Measurements from ENCODE around the gene MADCAM1.
"Not testable (repeated sequence)": the region's sequence is repeated elsewhere in the genome, so short reads cannot be mapped to it uniquely, and the experiment has no call there.

Gene MADCAM1

DNA sequence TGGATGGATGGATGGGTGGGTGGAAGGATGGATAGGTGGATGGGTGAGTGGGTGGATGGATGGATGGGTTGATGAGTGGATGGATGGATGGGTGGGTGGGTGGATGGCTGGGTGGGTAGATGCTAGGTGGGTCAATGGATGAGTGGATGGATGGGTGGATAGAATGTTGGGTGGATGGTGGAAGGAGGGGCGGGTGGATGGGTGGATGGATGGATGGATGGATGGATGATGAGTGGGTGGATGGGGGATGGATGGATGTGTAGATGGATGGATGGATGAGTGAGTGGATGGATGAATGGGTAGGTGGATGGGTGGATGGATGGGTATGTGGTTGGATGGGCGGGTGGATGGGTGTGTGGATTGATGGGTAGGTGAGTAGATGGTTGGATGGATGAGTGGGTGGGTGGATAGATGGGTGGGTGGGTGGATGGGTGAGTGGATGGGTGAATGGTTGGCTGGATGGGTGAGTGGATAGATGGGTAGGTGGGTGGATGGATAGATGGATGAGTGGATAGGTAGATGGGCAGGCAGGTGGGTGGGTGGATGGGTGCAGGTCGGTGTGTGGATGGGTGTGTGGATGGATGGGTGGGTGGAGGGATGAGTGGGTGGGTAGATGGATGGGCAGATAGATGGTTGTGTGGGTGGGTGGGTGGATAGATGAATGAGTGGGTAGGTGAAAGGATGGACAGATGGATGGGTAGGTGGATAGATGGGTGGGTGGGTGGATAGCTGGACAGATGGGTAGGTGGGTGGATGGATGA lies 31.1 kb upstream of the MADCAM1 start:
- no peak for DNase-seq (ENCODE audit: low spot score)

DNA sequence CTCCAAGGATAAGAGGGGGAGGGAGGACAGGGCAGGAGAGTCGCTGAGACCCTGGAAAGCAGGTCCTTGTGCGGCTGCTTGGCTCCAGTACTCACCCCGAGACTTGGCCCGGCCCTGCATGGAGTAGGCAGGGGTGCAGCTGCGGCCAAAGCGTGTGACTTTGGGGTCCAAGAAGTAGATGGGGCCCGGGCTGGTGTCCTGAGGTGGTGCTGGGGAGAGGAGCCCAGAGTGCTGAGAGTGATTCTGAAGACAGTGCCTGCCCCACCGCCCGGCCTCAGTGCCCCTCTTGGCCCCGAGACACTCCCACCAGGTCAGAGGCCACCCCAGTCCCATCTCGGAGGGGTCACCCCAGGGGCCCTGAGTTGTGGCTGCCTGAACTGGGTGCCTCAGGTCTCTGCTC lies 28.7 kb upstream of the MADCAM1 start:
- no peak for DNase-seq (ENCODE audit: low spot score)

DNA sequence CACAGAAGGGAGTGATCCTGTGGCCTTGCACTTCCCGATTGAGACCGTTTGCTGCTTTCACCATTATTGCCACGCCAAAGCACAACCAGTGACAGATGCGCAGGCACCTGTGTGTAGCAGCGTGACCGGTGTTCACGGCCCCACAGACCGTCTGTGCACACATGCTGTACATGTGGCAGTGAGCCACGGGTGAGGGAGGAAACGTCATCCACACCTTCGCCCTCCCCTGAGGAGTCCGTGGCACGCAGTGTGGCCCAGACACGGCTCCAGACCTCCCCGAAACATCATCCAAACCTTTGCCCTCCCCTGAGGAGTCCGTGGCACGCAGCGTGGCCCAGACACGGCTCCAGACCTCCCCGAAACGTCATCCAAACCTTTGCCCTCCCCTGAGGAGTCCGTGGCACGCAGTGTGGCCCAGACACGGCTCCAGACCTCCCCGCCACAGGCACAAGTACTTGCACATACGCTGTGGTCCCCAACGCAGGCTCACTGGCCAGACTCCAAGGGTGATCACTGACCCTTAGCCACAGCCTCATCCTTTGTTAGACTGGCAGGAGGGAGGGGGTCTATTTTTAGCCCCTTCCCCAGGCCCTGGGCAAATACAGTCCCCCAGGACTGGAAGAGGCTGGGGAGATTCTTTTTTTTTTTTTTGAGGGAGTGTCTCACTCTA lies 27.6 kb upstream of the MADCAM1 start:
- no peak for DNase-seq (ENCODE audit: low spot score)

DNA sequence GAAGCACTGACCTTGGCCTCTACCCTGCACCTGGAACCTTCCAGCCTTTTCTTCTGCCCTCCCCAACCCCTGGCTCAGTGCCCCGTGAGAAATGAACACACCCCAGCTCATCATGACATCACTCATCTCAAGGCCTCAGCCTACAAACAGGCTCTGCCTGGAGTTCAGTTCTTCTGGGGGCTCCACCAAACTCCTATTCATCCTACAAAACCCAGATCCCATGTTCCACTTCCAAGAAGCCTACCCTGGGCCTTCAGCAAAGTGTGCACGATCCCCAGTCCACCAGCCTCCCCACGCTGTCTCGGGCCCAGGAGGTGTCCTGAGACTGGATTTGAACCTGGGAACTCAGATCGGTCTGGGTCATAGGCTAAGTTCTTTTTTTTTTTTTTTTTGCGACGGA lies 26.5 kb upstream of the MADCAM1 start:
- DNase-seq (ENCODE audit: low spot score), result no peak

DNA sequence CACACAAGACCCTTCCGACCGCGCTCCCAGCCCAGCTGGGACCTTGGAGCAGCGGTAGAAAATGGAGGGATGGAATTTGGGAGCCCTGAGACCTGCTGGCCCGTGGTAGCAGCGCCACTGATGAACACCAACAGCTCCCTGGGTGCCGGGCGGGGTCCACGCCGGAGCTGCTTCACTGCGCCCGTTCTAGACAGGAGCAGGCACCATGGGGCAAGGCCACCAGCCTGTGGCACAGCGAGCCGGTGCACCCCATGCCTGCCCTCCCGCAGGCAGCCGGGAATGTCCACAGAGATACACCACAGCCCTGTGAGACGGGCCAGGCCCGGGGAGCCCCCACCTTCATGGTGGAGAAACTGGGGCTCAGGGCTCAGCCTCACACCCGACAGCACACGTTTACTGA lies 25.6 kb upstream of the MADCAM1 start:
- DNase-seq (ENCODE audit: low spot score), result no peak

DNA sequence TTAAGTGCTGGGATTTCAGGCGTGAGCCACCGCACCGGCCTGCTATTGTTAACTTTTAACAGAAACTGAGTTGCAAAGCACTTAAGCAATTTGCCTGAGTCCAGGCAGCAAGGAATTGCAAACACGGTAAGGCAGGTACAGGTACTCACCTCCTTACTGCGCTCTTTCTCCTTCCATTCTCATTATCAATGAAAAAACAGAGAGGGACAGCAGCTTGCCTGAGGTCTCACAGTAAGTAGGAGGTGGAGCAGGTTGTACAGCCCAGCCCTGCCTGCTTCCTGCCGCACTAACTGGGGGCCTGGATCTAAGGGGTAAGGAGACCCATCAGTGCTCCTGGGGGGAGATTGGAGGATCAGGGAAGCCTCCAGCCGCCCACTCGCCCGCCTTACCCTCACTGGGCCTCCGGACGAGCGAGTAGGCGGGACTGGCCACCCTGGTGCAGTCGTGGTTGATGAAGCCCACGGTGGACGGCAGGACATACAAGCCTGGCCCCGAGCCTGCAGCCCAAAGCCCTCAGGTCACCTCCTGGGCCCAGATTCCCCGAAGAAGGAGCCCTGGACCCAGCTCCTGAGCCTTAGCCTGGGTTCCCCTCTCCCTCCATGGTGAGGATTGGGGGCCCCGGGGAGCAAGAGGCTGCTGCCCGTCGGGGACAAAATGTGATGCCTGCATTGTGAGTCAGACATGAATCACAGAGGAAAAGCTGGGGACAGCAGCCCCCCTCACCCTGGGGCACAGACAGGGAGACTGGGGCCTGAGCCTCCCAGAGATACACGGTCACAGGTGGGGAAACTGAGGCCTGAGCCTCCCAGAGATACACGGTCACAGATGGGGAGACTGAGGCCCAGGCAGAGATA lies 24.1 kb upstream of the MADCAM1 start:
- peak; percentile 47 for DNase-seq (ENCODE audit: low spot score)

DNA sequence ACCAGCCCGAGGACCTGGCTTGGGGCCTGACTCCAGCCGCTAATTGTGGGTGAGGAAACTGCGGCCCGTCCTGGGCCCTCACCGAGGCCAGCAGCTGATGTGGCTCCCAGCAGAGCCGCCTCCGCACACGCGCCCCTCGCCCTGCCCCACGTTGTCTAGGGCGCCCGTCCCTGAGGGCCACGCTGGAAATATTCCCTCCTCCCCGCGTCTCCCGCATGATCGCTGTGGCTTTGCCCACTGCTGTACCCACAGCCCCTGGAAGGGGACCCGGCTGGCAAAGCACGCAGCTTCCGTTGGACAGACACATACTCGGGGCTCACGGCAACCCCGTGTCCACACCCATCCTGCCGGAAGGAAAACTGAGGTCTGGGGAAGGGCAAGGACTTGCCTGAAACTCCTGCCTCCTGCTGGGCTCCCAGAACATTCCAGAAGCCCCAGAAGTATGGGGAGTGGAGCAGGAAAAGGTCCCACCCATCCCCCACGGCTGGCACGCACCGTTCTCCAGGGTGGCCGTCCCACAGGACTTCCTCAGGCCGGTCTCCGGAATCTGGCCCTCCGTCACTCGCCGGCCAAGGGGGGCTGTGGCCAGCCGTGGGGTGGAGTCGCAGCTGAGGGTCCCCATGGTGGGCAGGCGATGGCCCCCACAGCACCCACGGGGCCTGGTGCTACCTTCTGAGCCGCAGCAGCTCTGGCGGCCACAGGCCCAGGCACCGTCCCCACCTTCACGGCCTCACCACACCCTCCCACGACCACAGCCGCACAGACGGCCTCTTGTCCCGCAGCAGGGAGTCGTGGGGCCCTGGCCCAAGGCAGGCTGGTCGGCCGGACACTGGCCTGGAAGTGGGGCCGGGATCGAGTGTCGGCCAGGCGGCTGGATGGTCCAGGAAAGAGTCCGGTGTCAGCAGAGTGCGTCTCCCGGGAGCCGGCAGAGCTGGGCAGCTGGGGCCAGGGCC lies 21.9 kb upstream of the MADCAM1 start:
- DNase-seq (ENCODE audit: low spot score), result no peak

DNA sequence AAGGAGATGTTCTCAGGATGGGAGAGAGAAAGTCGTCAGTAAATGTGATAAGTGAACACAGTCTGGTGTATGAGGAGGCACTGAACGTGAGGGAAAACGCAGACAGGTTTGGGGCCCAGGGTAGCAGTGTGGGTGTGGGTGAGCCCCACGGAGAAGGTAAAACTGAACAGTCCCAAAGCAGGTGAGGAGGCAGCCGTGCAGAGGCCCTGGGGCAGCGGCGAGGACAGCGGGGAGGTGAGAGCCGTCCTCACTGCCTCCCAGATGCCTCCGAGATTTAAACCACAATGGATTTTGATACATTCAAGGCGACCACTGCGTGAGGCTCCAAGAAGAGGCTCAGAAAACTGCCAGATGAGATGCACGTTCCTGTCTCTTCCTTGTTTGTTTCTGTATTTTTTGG lies 20.9 kb upstream of the MADCAM1 start:
- DNase-seq (ENCODE audit: low spot score), result no peak

DNA sequence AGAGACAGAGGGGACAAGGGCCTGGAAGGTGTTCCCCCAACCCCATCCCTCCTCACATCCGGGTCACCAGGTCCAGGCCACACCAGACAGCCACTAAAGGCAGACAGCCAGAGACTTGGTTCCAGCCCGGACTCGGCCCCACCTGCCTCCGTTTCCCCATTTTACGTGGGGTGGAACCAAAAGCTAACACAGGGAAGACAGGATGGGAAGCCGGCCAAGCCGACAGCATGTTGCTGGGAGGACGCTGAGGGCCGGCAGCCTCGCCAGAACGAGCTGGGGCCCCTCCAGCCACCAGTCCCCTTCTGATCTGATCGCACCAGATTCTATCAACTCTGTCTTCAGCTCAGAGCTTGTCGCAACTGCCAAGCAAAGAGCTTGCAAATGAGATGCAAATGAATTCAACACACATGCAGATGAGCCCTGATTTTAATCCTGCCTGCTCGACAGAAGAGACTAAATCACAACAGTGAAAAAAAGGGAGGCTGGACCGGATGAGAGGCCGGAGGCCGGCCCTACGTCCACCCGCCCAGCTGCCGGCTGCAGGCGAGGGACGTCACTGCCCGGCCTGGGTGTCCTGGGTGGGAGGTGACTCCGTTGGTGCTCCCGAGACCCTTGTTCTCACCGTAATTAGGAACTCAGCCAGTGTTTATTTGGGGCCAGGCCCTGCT lies 17.9 kb upstream of the MADCAM1 start:
- no peak for DNase-seq (ENCODE audit: low spot score)

DNA sequence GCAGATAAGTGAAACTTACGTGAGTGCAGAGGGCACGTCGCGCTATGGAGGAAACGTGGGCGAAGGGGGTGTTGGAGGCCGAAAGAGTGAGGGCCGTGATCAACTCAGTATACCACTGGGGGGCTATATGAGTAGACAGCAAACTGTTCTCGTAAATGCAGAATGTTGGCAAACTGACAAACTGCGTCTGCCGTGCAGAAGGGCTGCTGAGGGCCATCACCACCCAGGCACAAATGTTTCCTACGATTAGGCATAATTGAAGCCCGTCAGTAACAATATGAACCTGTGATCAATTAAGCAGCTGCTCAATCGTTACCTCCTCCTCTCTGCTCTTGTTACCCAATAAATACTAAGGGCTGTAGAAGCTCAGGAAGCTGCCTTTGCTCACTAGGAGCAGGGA lies 17.3 kb upstream of the MADCAM1 start:
- DNase-seq (ENCODE audit: low spot score), result no peak

DNA sequence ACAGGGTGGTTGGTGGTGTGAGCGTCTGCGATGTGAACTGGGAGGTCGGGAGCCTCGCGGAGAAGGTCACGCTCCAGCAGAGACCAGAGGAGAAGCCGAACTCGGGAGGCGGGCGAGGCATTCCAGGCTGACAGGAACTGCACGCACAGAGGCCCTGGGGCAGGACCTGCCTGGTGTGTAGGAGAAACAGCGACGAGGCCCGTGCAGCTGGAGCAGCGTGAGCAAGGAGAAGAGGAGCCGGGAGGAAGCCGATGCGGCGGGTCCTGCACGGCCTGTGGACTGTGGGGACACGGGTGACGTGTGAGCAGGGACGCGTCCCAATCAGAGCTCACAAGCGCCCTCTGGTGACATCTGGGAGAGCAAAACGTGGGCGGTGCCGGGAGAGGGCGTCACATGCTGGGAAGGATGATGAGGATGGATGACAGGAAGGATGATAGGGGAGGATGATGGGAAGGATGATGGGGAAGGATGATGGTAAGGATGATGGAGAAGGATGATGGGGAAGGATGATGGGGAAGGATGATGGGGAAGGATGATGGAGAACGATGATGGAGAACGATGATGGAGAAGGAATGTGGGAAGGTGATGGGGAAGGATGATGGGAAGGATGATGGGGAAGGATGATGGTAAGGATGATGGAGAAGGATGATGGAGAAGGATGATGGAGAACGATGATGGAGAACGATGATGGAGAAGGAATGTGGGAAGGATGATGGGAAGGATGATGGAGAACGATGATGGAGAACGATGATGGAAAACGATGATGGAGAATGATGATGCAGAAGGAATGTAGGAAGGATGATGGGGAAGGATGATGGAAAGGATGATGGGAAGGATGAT lies 16.1 kb upstream of the MADCAM1 start:
- DNase-seq (ENCODE audit: low spot score), result no peak

DNA sequence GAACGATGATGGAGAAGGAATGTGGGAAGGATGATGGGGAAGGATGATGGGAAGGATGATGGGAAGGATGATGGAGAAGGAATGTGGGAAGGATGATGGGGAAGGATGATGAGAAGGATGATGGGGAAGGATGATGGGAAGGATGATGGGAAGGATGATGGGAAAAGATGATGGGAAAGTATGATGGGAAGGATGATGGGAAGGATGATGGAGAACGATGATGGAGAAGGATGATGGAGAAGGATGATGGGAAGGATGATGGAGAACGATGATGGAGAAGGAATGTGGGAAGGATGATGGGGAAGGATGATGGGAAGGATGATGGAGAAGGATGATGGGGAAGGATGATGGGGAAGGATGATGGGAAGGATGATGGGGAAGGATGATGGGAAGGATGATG lies 15.2 kb upstream of the MADCAM1 start:
- DNase-seq (ENCODE audit: low spot score), result not testable (repeated sequence)

DNA sequence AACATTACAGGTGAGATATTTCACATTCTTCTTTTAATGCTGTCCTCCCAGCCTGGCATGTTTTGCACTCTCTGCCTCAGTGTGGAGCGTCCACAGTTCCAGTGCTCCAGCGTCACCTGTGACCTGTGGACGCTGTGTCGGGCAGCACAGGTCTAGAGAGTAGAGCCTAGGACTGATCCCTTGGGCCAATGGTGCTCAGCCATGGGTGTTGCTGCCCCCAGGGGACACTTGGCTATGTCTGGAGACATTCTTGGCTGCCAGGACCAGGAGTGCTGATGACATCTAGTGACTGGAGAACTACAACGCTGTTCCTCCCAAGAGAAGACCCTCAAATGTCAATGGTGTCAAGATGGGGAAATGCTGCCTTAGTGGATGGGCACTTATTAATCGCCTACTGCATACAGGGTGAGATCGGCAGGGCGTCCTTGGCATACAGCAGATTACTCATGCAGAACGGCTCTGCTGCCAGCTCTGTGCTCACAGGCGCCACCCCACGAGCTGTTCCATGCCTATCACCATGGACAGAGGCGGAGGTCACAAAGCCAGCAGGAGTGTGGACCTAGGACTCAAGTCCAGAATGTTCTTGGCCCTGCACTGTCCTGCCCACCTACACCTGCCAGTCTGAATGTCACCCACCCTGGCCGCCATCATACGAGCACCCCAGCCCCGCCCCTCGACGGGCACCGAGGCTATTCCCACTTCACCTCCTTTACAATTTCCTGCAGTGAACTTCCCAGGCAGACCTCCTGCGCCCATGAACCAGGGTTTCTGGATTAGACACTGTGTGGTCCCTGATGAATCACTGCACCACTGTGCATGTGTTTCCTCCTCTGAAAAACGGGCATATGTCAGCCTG lies 13.9 kb upstream of the MADCAM1 start:
- DNase-seq (ENCODE audit: low spot score), result no peak

DNA sequence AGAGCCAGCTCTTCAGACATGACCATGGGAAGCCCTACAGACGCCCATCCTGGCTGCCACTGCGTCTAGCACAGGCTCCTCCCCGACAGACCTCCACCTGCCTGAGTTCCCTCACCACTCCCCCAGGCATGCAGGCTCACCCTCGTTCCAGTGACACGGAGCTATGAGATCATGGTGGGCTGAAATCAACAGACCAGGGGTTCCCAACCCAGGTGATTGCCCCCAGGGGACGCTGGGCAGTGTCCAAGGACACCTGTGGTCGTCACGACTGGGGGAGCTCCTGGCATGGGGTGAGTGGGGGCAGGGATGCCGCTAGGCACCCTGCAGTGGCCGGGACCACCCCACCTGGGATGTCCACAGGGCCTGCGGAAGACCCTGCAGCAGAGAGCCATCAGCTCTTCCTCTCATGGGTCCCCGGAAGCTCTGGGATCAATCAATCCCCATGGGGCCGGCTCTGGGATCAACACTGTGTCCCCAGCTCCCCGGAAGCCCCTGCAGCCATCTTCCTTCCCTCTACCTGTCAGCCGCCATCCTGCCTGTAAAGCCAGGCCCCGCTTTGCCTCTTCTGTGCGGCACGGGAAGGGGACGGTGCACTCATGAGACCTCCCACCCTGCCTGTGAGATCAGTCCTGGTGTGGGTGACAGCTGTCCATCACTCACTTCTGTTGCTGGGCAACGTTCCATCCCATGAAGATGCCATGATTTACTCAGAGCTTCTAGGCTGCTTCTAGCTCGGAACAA lies 12.8 kb upstream of the MADCAM1 start:
- no peak for DNase-seq (ENCODE audit: low spot score)

DNA sequence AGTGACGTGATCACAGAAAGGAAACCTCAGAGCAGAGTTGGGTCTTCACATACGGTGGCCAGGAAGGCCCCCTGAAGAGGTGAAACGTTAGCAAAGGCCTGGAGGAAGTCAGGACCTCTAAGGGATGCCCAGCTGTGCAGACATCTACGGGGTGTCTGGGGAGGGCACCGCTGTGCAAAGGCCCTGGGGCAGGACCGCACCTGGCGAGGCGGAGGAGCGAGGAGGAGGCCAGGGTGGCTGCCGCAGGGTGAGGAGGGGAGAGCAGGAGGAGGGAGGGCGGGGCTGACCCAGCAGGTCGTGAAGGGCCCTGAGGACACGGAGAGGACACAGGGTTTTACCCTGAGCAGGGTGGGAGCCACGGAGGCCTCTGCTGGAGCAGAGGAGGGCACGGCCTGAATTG lies 11.8 kb upstream of the MADCAM1 start:
- no peak for DNase-seq (ENCODE audit: low spot score)

DNA sequence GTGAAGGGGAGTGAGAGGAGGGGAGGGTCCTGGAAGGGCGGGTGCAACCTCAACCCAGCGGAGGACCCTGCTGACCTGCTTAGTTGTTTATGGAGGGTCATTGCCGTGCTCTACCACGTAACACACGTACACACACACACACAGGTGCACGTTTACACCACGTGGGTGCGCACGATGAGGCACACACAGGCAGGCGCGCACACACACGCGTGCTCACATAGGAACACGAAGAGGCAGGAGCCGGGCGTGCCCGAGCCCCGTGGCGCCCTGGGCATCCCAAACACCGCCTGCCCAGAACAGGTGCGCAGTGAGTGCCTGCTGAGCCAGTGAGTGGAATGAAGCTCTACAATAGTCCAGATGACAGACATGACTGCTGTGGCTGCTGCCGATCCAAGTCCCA lies 11.2 kb upstream of the MADCAM1 start:
- DNase-seq (ENCODE audit: low spot score), result no peak

DNA sequence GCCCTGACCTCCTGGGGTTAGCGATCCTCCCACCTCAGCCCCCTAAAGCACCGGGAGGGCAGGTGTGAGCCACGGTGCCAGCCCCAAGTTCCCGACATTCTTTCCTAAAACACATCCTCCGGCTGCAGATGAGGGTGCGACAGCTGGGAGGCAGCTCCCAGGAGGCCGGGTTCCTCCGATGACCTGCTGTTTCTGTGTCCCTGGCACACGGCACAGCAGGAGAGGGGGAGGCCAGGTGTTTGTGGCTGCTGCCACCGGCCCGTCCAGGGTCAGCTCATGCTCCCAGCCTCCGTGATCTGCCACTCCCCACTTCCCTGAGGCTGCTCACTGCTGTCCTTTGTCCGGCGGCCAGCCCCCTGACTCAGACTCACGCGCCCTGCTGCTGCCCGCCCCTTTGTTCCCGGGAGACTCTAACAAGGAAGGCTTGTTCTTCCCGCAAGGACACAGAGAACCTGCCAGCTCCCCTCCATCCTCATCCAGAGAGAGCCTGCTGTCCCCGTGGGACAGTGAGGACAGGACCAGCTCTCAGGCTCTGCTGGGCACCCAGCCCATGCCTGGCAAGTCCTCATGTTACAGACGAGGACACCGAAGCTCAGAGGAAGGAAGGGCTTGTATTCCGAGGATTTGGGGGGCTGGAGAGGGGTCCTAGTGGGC lies 10.6 kb upstream of the MADCAM1 start:
- DNase-seq (ENCODE audit: low spot score), result no peak
